ENCODE results near the gene ZNF525.

GRCh38 chr19:53374288-53374687, 8.8 kb downstream of the ZNF525 start:
- TF ChIP-seq CTCF (conservative IDR thresholded peaks at IDR 0.05 in 1 of 2, IDR thresholded peaks at IDR 0.05 in 1 of 2; ENCODE audit: extremely low read depth in 1 of 2, insufficient read depth in 1 of 2, low read depth in 1 of 2, low read length in 2 of 2): no peak
- TF ChIP-seq EZH2 (IDR thresholded peaks at IDR 0.05; ENCODE audit: borderline replicate concordance, low read length): no peak

Data from mammary epithelial cell (primary cell).